IMR-90 (cell line): ENCODE results near the gene HLA-C. TPM values are rescaled to one million over a fixed set of nuclear protein-coding genes. Genes with fewer than 3 reads are reported as not detected.
"Not testable (repeated sequence)": the region's sequence is repeated elsewhere in the genome, so short reads cannot be mapped to it uniquely, and the experiment has no call there.

Experiments
- ATAC-seq: fragments of 200-7000 bp; cut with Tn5 transposase; 2 replicates; pipeline ENCODE4 v1.9.1; 2020; ENCODE audit warnings: low read depth, mild to moderate bottlenecking, moderate library complexity
- BruUV-seq: library from RNA; stranded (reverse); fragments of 400-500 nt; replicated peaks from 2 replicates; lab custom pipeline; 2021; lab: Mats Ljungman, UMichigan
- CTCF ChIA-PET: fragments of 300-600 bp; formaldehyde crosslinking; extraction: SDS; loops from one replicate; lab custom pipeline; 2021; ENCODE audit warnings: antibody characterized with exemption; lab: Yijun Ruan, JAX
- POLR2A ChIA-PET: fragments of 300-600 bp; sonication (Branson Sonifier 250); formaldehyde crosslinking; loops from one replicate; lab custom pipeline; 2022; ENCODE audit warnings: antibody characterized with exemption; ENCODE audit not compliant: unreplicated experiment; lab: Charles Lee
- DNase-seq: peaks from one replicate; pipeline ENCODE4 v3.0.0; 2013
- H2AFZ ChIP-seq: replicated peaks from 2 replicates; pipeline ENCODE3; 2013; ENCODE audit warnings: low read length, mild to moderate bottlenecking; ENCODE audit not compliant: poor library complexity
- H2AK5ac ChIP-seq: 2 replicates; pipeline ENCODE4 v1.6.1; 2013; ENCODE audit warnings: low read depth, low read length, inconsistent platforms
- H2AK9ac ChIP-seq: replicated peaks from 2 replicates; pipeline ENCODE3; 2013; ENCODE audit warnings: mild to moderate bottlenecking, low read depth, low read length, moderate library complexity; ENCODE audit not compliant: poor library complexity
- H2BK120ac ChIP-seq: 2 replicates; pipeline ENCODE4 v1.6.1; 2013; ENCODE audit warnings: low read depth, low read length, inconsistent platforms
- H2BK15ac ChIP-seq: 3 replicates; pipeline ENCODE4 v1.6.1; 2013; ENCODE audit warnings: low read depth, low read length, inconsistent platforms
- H2BK20ac ChIP-seq: 2 replicates; pipeline ENCODE4 v1.6.1; 2013; ENCODE audit warnings: low read depth, mild to moderate bottlenecking, inconsistent platforms, low read length, moderate library complexity
- H2BK5ac ChIP-seq: 2 replicates; pipeline ENCODE4 v1.6.1; 2013; ENCODE audit warnings: mild to moderate bottlenecking, low read depth, low read length, inconsistent platforms; ENCODE audit not compliant: poor library complexity, severe bottlenecking
- H3K14ac ChIP-seq: replicated peaks from 2 replicates; pipeline ENCODE4 v1.6.1; 2013; ENCODE audit warnings: low read depth, low read length, inconsistent platforms
- H3K18ac ChIP-seq: 2 replicates; pipeline ENCODE4 v1.6.1; 2013; ENCODE audit warnings: low read depth, low read length, control low read depth
- H3K23ac ChIP-seq: 2 replicates; pipeline ENCODE4 v1.6.1; 2013; ENCODE audit warnings: low read depth, low read length, inconsistent platforms
- H3K27ac ChIP-seq: 2 replicates; pipeline ENCODE4 v1.5.1; 2013; ENCODE audit warnings: mild to moderate bottlenecking, control low read depth, low read length; ENCODE audit not compliant: insufficient read depth
- H3K27me3 ChIP-seq: 2 replicates; pipeline ENCODE4 v1.6.1; 2013; ENCODE audit warnings: low read length; ENCODE audit not compliant: control insufficient read depth, insufficient read depth
- H3K36me3 ChIP-seq: 2 replicates; pipeline ENCODE4 v1.6.1; 2013; ENCODE audit warnings: low read length, mixed read lengths; ENCODE audit not compliant: control insufficient read depth, insufficient read depth
- H3K4ac ChIP-seq: 2 replicates; pipeline ENCODE4 v1.6.1; 2013; ENCODE audit warnings: low read depth, low read length, inconsistent platforms
- H3K4me1 ChIP-seq: 2 replicates; pipeline ENCODE4 v1.6.1; 2013; ENCODE audit warnings: low read length, mixed read lengths; ENCODE audit not compliant: control insufficient read depth, insufficient read depth
- H3K4me2 ChIP-seq: 2 replicates; pipeline ENCODE4 v1.6.1; 2013; ENCODE audit warnings: low read depth, mild to moderate bottlenecking, control low read depth, low read length, moderate library complexity
- H3K4me3 ChIP-seq: 2 replicates; pipeline ENCODE4 v1.5.1; 2013; ENCODE audit warnings: low read depth, mild to moderate bottlenecking, control low read depth, low read length, moderate library complexity; ENCODE audit not compliant: insufficient read depth
- H3K56ac ChIP-seq: 2 replicates; pipeline ENCODE4 v1.6.1; 2013; ENCODE audit warnings: low read length, inconsistent platforms; ENCODE audit not compliant: insufficient read depth; ENCODE audit errors: extremely low read depth
- H3K79me1 ChIP-seq, 2 experiments: 2 replicates each; pipeline ENCODE4 v1.6.1; 2013; ENCODE audit warnings: low read length in 2 of 2, inconsistent platforms in 1 of 2, low read depth in 1 of 2
- H3K9ac ChIP-seq: 2 replicates; pipeline ENCODE4 v1.6.1; 2013; ENCODE audit warnings: low read depth, low read length, control low read depth
- H3K9me1 ChIP-seq: 2 replicates; pipeline ENCODE4 v1.6.1; 2013; ENCODE audit warnings: low read length, inconsistent platforms; ENCODE audit not compliant: insufficient read depth
- H3K9me3 ChIP-seq: 2 replicates; pipeline ENCODE4 v1.6.1; 2013; ENCODE audit warnings: low read length; ENCODE audit not compliant: control insufficient read depth, insufficient read depth
- H4K20me1 ChIP-seq: 2 replicates; pipeline ENCODE4 v1.6.1; 2013; ENCODE audit warnings: low read length, inconsistent platforms; ENCODE audit not compliant: insufficient read depth
- H4K5ac ChIP-seq: 2 replicates; pipeline ENCODE4 v1.6.1; 2013; ENCODE audit warnings: mild to moderate bottlenecking, low read depth, low read length, control low read depth
- H4K8ac ChIP-seq, 2 experiments: 2 replicates each; pipeline ENCODE4 v1.6.1; 2013; ENCODE audit warnings: low read depth in 2 of 2, low read length in 2 of 2, control low read depth in 1 of 2, inconsistent platforms in 1 of 2
- H4K91ac ChIP-seq: 2 replicates; pipeline ENCODE4 v1.6.1; 2013; ENCODE audit warnings: low read depth, low read length, inconsistent platforms; ENCODE audit not compliant: insufficient read depth
- BHLHE40 ChIP-seq: fragments of 150-350 bp; IDR thresholded peaks from 2 replicates; pipeline ENCODE4 v1.6.1; 2016; ENCODE audit warnings: mild to moderate bottlenecking, low read depth, low read length
- CEBPB ChIP-seq: IDR thresholded peaks from 2 replicates; pipeline ENCODE4 v1.6.1; 2012; ENCODE audit warnings: low read depth, low read length, improper control_type of control experiment
- CHD1 ChIP-seq: IDR thresholded peaks from 2 replicates; pipeline ENCODE4 v1.6.1; 2012; ENCODE audit warnings: low read depth, low read length, improper control_type of control experiment
- FOS ChIP-seq: fragments of 150-350 bp; IDR thresholded peaks from 2 replicates; pipeline ENCODE4 v1.6.1; 2016; ENCODE audit warnings: low read depth, low read length
- NFE2L2 ChIP-seq: fragments of 150-350 bp; IDR thresholded peaks from 2 replicates; pipeline ENCODE4 v1.6.1; 2016; ENCODE audit warnings: low read depth, mild to moderate bottlenecking, low read length
- RCOR1 ChIP-seq: IDR thresholded peaks from 2 replicates; pipeline ENCODE4 v1.6.1; 2012; ENCODE audit warnings: mild to moderate bottlenecking, low read length, improper control_type of control experiment; ENCODE audit not compliant: insufficient replicate concordance
- WGBS, 2 experiments: methylation state at CpG; one replicate each; pipeline versions ENCODE4 v1.1.5 to v1.1.7; 2013; ENCODE audit warnings: missing lambda C conversion rate in 2 of 2; ENCODE audit not compliant: insufficient read length in 1 of 2; ENCODE audit errors: extremely low coverage in 2 of 2; 5-methylcytosine and 5-hydroxymethylcytosine counted together
- dilution Hi-C: fragments of 300-500 bp; cut with HindIII; formaldehyde crosslinking; loops from one replicate; pipeline ENCODE4 v1.14.3; 2018; ENCODE audit warnings: low sequenced_read_pairs; ENCODE audit not compliant: unreplicated experiment
- in situ Hi-C: fragments of 300-500 bp; cut with MboI; formaldehyde crosslinking; loops from 3 replicates; pipeline ENCODE4 v1.14.3; 2019; ENCODE audit warnings: low sequenced_read_pairs, inconsistent platforms, mixed read lengths
- intact Hi-C: fragments of 100-400 bp; cut with micrococcal nuclease; formaldehyde crosslinking; loops from 2 replicates; pipeline ENCODE4 v1.10.0; 2022
- polyA plus RNA-seq, 3 experiments: library from polyadenylated mRNA; depleted of rRNA; stranded (reverse); fragments of >200 nt; gene quantifications; 2 replicates each; pipeline ENCODE4 v1.2.3, GENCODE V29; 2012; ENCODE audit warnings: low replicate concordance in 1 of 3
- total RNA-seq: library from RNA; depleted of rRNA; stranded (reverse); fragments of >200 nt; gene quantifications from 2 replicates; pipeline ENCODE4 v1.2.3, GENCODE V29; 2012

The HLA-C gene
- total and polyA plus RNA-seq, 2 of the 4 experiments (the other 2 are of a cell fraction): 8.8 to 87.3 TPM

DNA sequence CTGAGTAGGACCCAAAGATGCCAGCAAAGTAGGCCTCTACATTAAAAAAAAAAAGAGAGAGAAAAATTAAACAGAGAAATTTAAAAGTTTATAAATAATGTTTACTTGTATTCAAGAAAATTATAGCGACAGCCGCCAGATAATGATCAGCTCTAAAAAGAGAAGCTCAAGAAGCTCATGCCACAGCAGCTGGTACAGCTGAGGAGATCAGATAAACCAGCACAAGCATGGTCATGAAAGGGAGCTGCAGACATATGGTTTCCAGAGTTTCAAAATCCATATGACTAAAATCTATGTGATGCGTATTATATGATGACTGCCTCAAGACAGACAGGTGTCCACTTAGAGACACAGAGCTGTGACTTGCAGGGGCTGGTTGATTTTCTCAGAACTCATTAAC lies 13.6 kb upstream of the HLA-C start:
- intact Hi-C loops: no loop called here
- ChIA-PET CTCF (interaction anchor here (1.3 kb wide), 1 partner anchor 12 kb away, joined by 4 read pairs; no protein-coding TSS in a partner anchor), POLR2A (no interaction called here)

GRCh38 chr6:31279647-31280046 lies 7.8 kb upstream of the HLA-C start:
- H3K27ac ChIP-seq, H3K9me1 ChIP-seq, H3K36me3 ChIP-seq, H3K4ac ChIP-seq, H2BK15ac ChIP-seq, H3K23ac ChIP-seq, POLR2A ChIA-PET, H3K4me2 ChIP-seq, ATAC-seq, intact Hi-C loops, H2AK9ac ChIP-seq, H3K4me1 ChIP-seq, H4K91ac ChIP-seq, DNase-seq, H2BK20ac ChIP-seq, H3K4me3 ChIP-seq, H3K18ac ChIP-seq, CTCF ChIA-PET, H2AFZ ChIP-seq, H4K8ac ChIP-seq, H3K14ac ChIP-seq, H2BK120ac ChIP-seq, H4K5ac ChIP-seq, H2AK5ac ChIP-seq, H3K79me1 ChIP-seq, in situ Hi-C loops, H2BK5ac ChIP-seq, H3K9ac ChIP-seq, H3K56ac ChIP-seq, dilution Hi-C loops, H3K9me3 ChIP-seq, BruUV-seq, H4K20me1 ChIP-seq: not testable (repeated sequence)
- WGBS, 2 experiments: no CpG with 5 or more reads among the region's 3 CpGs
- H3K27me3 ChIP-seq: peaks cover 10% of the 10 kb centered on the region

More for the DNA sequence above, 13.6 kb upstream of the HLA-C start:
- 92% methylated on average over 2 of the region's 3 CpGs; no CpG with 5 or more reads in 1 of the 2 experiments for WGBS, 2 experiments
- no peak overlapping the region for H2AK9ac ChIP-seq
- H2BK120ac ChIP-seq: no peak overlapping the region
- no peak overlapping the region for H3K18ac ChIP-seq
- H3K4me1 ChIP-seq: no peaks in the 10 kb centered on the region
- no peak overlapping the region for H2AK5ac ChIP-seq
- H2BK15ac ChIP-seq: no peak overlapping the region
- no peak overlapping the region for H3K4ac ChIP-seq
- H3K27ac ChIP-seq: no peak overlapping the region
- peaks cover 17% of the 10 kb centered on the region for H3K27me3 ChIP-seq
- H3K9ac ChIP-seq: no peak overlapping the region
- H4K91ac ChIP-seq: no peak overlapping the region
- H3K79me1 ChIP-seq: no peaks in the 10 kb centered on the region
- no peak overlapping the region for H3K56ac ChIP-seq
- no peak overlapping the region for H3K4me2 ChIP-seq
- H3K36me3 ChIP-seq: no peaks in the 10 kb centered on the region
- H3K4me3 ChIP-seq: no peak overlapping the region
- H2AFZ ChIP-seq: no peak overlapping the region
- no peaks in the 10 kb centered on the region for H3K9me1 ChIP-seq
- no peaks in the 10 kb centered on the region for H4K20me1 ChIP-seq
- TF ChIP-seq FOS (no peak), BHLHE40 (no peak), NFE2L2 (no peak), RCOR1 (no peak), CEBPB (no peak), CHD1 (no peak)
- no peak overlapping the region for H4K8ac ChIP-seq
- H3K9me3 ChIP-seq: no peaks in the 10 kb centered on the region
- BruUV-seq: no TSS peak
- dilution Hi-C loops (no loop called here), in situ Hi-C loops (no loop called here)
- H3K23ac ChIP-seq: no peak overlapping the region
- H4K5ac ChIP-seq: no peak overlapping the region
- DNase-seq (no peak), ATAC-seq (no peak)
- no peak overlapping the region for H3K14ac ChIP-seq
- H2BK20ac ChIP-seq: no peak overlapping the region
- H2BK5ac ChIP-seq: no peak overlapping the region
